Fibroblast of mammary gland (primary cell): ENCODE results near the gene GPR160.

Source experiments
- DNase-seq: peaks from one replicate; pipeline ENCODE4 v3.0.0-alpha.2; 2010; ENCODE audit warnings: low read depth
- H3K4me3 ChIP-seq: 2 replicates; pipeline ENCODE4 v1.5.1; 2011; ENCODE audit warnings: low read depth, mild to moderate bottlenecking, low read length, moderate library complexity; ENCODE audit not compliant: control insufficient read depth
- TF ChIP-seq, protein P1 (sequence below): conservative IDR thresholded peaks from 2 replicates; pipeline ENCODE4 v1.5.1; 2011; ENCODE audit warnings: low read depth, low read length, inconsistent platforms; ENCODE audit not compliant: control insufficient read depth, insufficient read depth

The GPR160 gene

DNA sequence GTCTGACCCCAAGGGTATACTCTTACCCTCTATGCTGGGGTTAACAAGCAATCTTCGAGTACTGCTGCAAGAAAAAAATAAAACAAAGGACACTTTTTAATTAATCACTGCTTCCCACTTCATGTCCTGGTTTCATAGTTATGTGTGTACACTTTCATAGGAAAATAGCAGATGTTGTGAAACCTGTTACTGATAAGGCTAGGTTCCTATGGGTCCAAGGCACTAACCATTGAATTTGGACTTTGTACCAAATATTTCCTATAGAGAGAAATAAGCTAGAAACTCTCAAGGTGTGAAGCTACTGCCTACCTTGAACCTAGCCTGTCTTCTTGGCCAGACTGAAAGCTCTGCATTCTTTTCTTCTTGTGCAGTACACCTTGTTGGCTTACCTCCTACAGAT is 14.6 kb upstream of the GPR160 start:
- TF ChIP-seq, protein P1, sequence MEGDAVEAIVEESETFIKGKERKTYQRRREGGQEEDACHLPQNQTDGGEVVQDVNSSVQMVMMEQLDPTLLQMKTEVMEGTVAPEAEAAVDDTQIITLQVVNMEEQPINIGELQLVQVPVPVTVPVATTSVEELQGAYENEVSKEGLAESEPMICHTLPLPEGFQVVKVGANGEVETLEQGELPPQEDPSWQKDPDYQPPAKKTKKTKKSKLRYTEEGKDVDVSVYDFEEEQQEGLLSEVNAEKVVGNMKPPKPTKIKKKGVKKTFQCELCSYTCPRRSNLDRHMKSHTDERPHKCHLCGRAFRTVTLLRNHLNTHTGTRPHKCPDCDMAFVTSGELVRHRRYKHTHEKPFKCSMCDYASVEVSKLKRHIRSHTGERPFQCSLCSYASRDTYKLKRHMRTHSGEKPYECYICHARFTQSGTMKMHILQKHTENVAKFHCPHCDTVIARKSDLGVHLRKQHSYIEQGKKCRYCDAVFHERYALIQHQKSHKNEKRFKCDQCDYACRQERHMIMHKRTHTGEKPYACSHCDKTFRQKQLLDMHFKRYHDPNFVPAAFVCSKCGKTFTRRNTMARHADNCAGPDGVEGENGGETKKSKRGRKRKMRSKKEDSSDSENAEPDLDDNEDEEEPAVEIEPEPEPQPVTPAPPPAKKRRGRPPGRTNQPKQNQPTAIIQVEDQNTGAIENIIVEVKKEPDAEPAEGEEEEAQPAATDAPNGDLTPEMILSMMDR, result no peak
- no peak overlapping the region for H3K4me3 ChIP-seq
- no peak for DNase-seq

DNA sequence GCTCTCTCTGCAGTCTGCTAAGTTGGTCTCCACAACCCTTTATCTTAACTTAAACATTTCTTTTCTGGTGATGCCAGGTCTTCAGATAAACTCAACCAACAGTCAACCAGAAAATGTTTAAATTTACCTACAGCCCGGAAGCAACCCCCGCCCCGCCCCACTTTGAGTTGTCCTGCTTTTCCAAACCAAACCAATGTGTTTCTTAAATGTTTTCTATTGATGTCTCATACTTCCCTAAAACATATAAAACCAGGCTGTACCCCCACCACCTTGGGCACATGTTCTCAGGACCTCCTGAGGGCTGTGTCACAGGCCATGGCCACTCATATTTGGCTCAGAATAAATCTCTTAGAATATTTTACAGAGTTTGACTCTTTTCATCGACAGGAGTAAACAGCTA is 13.2 kb upstream of the GPR160 start:
- no peak overlapping the region for H3K4me3 ChIP-seq
- TF ChIP-seq, protein P1, result no peak
- DNase-seq, result no peak

DNA sequence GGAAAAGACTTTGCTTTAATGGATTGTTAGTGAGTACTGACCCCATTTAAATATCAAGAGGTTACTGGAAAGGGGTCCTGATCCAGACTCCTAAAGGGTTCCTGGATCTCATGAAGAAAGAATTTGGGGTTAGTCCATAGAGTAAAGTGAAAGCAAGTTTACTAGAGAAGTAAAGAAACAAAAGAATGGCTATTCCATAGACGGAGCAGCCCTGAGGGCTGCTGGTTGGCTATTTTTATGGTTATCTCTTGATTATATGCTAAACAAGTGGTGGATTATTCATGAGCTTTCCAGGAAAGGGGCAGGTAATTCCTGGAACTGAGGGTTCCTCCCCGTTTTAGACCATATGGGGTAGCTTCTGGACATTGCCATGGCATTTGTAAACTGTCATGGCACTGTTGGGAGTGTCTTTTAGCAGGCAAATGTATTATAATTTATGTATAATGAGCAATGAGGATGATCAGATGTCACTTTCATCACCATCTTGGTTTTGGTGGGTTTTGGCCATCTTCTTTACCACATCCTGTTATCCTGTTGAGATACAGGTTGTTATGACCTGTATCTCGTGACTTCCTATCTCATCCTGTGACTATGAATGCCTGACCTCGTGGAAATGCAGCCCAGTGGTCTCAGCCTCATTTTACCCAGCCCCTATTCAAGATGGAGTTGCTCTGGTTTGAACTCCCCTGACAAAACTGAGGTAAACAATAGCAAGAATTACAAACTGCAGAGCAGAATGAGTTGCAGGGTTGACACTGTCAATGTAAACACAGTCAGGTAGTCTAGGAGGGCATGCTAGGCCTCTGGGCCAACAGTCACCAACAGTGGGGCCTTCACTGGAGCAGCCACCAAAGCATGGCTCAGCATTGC is 10.3 kb upstream of the GPR160 start:
- TF ChIP-seq, protein P1, result no peak
- no peak for DNase-seq
- H3K4me3 ChIP-seq, result no peak overlapping the region

DNA sequence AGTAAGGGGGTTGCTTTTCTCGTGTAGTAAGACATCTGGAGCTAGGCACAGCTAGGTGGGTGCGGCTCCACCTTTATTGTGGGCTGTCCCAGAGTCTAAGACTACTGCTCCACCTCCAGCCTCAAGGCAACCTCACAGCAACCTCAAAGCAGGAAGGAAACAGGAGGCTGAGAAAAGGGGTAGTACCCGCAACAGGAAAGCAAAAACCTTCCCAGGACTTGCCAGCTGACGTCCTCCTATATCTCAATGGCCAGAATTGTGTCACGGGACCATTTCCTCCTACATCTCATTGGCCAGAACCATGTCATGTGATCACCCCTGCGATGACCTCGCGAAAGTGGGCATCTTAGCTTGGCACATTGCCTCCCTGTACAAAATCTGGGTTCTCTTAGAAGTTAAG is 4.3 kb upstream of the GPR160 start:
- no peak overlapping the region for H3K4me3 ChIP-seq
- TF ChIP-seq, protein P1, result no peak
- no peak for DNase-seq

DNA sequence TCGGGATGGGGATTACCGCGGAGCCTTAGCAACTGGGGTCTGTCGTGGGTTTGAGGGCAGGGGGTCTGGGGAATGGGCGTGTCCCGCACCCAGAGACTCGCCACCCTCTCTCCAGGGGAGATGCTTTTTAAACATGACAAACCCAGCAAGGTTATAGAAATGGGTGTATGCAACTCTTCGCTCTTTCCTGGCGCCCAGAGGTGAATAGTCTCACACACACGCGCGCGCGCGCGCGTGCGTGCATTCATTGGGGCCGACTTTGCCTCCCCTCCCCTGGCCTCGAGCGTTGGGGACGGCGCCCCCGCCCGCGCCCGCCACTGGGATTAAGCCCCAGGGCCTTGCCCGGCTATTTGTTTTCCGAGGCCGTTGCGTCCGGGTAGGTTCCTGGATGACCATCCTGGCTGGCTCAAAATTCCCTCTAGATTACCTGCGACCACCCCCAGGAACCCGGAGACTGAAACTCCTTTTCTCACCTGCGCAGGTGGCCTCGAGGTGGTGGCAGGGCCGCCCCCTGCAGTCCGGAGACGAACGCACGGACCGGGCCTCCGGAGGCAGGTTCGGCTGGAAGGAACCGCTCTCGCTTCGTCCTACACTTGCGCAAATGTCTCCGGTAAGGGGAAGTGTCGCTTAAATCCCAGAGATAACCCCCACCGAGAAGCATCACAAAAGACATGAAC is 777 bp downstream of the GPR160 start:
- no peak for DNase-seq

DNA sequence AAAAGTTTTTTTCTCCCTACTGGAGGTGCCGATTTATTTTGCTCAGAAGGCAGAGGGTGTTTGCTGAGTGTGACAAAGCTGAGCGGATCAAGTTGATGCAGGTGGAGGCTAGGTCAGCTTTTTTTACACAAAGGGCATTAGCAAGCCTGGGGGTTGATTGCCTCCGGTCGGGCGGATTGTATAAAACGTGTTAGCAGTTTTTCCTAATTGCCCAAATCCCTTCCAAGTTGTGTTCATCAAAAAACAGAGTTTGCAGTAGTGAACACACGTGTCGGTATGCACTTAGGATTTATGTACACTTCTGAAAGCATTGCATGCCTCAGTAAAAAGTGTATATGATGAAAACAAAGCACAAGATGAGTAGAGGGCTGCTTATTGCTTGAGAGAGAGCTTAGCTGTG is 2.6 kb downstream of the GPR160 start:
- H3K4me3 ChIP-seq, result no peak overlapping the region
- no peak for DNase-seq
- TF ChIP-seq, protein P1, result no peak

More for the DNA sequence above, 777 bp downstream of the GPR160 start:
- H3K4me3 ChIP-seq, result peak overlapping the region; percentile 35
- TF ChIP-seq, protein P1, result no peak
